Erythroblast (primary cell): ENCODE measurements around the gene SPA17.

ENCODE experiments used
- DNase-seq, 2 experiments: peaks; one replicate each; lab custom pipeline; 2025; lab: John Stamatoyannopoulos, UW
- GATA1 ChIP-seq: IDR thresholded peaks from 2 replicates; pipeline ENCODE4 v1.6.1; 2011; ENCODE audit warnings: low read depth, mild to moderate bottlenecking, control low read depth, low read length, moderate library complexity
- POLR2A ChIP-seq: IDR thresholded peaks from 2 replicates; pipeline ENCODE4 v1.6.1; 2011; ENCODE audit warnings: mild to moderate bottlenecking, low read length

SPA17 gene

GRCh38 chr11:124743050-124743449 lies 69.3 kb downstream of the SPA17 start:
- TF ChIP-seq GATA1, result no peak
- no peak for TF ChIP-seq POLR2A

GRCh38 chr11:124745270-124745834 lies 71.6 kb downstream of the SPA17 start:
- no peak for DNase-seq
- no peak for TF ChIP-seq GATA1
- TF ChIP-seq POLR2A, result no peak

More at GRCh38 chr11:124743050-124743449, 69.3 kb downstream of the SPA17 start:
- no peak for DNase-seq

GRCh38 chr11:124745835-124746620 lies 72.3 kb downstream of the SPA17 start:
- DNase-seq, result peak in 1 of 2 experiments; percentile 32
- TF ChIP-seq POLR2A (no peak), GATA1 (no peak)

DNA sequence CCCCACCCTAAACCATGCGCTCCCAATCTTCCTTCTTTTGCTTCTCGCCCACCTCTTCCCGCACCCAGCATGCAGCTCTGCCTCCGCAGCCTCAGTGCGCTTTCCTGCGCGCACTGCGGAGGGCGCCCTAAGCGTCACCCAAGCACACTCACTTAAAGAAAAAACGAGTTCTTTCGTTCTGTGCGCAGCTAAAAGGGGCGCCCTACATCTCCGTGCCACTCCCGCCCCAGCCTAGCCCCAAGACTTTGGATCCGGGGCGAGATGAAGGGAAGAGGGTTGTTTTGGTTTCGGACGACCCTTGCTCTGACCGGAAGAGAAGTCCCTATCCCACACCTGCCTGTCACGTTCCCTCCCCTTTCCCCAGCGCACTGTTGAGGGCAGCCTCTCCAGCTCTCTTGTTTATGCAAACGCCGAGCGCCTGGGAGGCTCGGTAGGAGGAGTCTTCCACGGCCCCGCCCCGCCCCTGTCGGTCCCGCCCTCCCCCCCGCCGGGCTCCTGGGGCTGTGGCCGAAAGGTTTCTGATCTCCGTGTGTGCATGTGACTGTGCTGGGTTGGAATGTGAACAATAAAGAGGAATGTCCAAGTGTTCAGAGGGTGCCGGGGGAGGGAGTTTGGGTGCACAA lies 73.0 kb downstream of the SPA17 start:
- peak; percentile 85 to 89 for DNase-seq
- TF ChIP-seq GATA1 (no peak), POLR2A (peak; percentile 79)
